Hepatocyte (in vitro differentiated cells): Measurements from ENCODE around the gene IFNL4. TPM values are rescaled to one million over a fixed set of nuclear protein-coding genes. Genes with fewer than 3 reads are reported as not detected.
"Not testable (repeated sequence)": the region's sequence is repeated elsewhere in the genome, so short reads cannot be mapped to it uniquely, and the experiment has no call there.

Source experiments
- DNase-seq: peaks from one replicate; pipeline ENCODE4 v3.0.0-alpha.2; 2016; ENCODE audit warnings: low spot score
- H2AFZ ChIP-seq: fragments of 200-600 bp; sonication (generic); 2 replicates; pipeline ENCODE4 v1.6.0; 2016; ENCODE audit warnings: antibody characterized with exemption, mild to moderate bottlenecking
- H3K27ac ChIP-seq: fragments of 200-600 bp; sonication (generic); 2 replicates; pipeline ENCODE4 v1.5.1; 2016; ENCODE audit warnings: mild to moderate bottlenecking
- H3K27me3 ChIP-seq: fragments of 200-600 bp; sonication (generic); 2 replicates; pipeline ENCODE4 v1.6.1; 2016
- H3K36me3 ChIP-seq: fragments of 200-600 bp; sonication (generic); replicated peaks from 2 replicates; pipeline ENCODE4 v1.5.1; 2016; ENCODE audit warnings: low read depth; ENCODE audit not compliant: insufficient read depth
- H3K4me1 ChIP-seq: fragments of 200-600 bp; sonication (generic); 2 replicates; pipeline ENCODE4 v1.5.1; 2016; ENCODE audit warnings: mild to moderate bottlenecking, moderate library complexity; ENCODE audit not compliant: insufficient read depth
- H3K4me2 ChIP-seq: fragments of 200-600 bp; sonication (generic); 2 replicates; pipeline ENCODE4 v1.6.0; 2016
- H3K4me3 ChIP-seq: fragments of 200-600 bp; sonication (generic); 2 replicates; pipeline ENCODE4 v1.5.1; 2016; ENCODE audit warnings: mild to moderate bottlenecking
- H3K79me2 ChIP-seq: fragments of 200-600 bp; sonication (generic); 2 replicates; pipeline ENCODE4 v1.6.0; 2017; ENCODE audit warnings: mild to moderate bottlenecking
- H3K9me2 ChIP-seq: fragments of 200-600 bp; sonication (generic); replicated peaks from 2 replicates; pipeline ENCODE4 v1.6.0; 2017; ENCODE audit warnings: mild to moderate bottlenecking; ENCODE audit not compliant: insufficient read depth
- H3K9me3 ChIP-seq: fragments of 200-600 bp; sonication (generic); 2 replicates; pipeline ENCODE4 v1.5.1; 2016; ENCODE audit warnings: low read depth, mild to moderate bottlenecking
- H4K20me1 ChIP-seq: fragments of 200-600 bp; sonication (generic); 2 replicates; pipeline ENCODE4 v1.6.0; 2016; ENCODE audit warnings: mild to moderate bottlenecking; ENCODE audit not compliant: insufficient read depth, poor library complexity, severe bottlenecking
- EZH2 ChIP-seq: fragments of 200-600 bp; sonication (generic); IDR thresholded peaks from 2 replicates; pipeline ENCODE4 v1.6.1; 2016; ENCODE audit warnings: antibody characterized with exemption, mild to moderate bottlenecking, borderline replicate concordance
- EZH2phosphoT487 ChIP-seq: fragments of 200-600 bp; sonication (generic); IDR thresholded peaks from one replicate; pipeline ENCODE4 v1.6.1; 2018; ENCODE audit warnings: antibody characterized with exemption, mild to moderate bottlenecking, low read depth, moderate library complexity; ENCODE audit not compliant: unreplicated experiment, severe bottlenecking
- WGBS: methylation state at CpG from one replicate; pipeline ENCODE4 v1.1.6; 2016; ENCODE audit warnings: low lambda C conversion rate; ENCODE audit errors: missing lambda C conversion rate; 5-methylcytosine and 5-hydroxymethylcytosine counted together
- polyA plus RNA-seq: library from polyadenylated mRNA; unstranded; fragments of >200 nt; fragmentation: Nextera tagmentation; extraction: Ambion mirVana; gene quantifications from 2 replicates; pipeline ENCODE4 v1.2.1, GENCODE V29; 2016
- total RNA-seq: library from RNA; depleted of rRNA; stranded (reverse); fragments of >200 nt; gene quantifications from 2 replicates; pipeline ENCODE4 v1.2.3, GENCODE V29; 2014
- TF ChIP-seq, protein P1 (sequence below): fragments of 200-600 bp; sonication (generic); IDR thresholded peaks from 2 replicates; pipeline ENCODE4 v1.5.1; 2016; ENCODE audit warnings: antibody characterized with exemption, mild to moderate bottlenecking; ENCODE audit not compliant: poor library complexity

The IFNL4 gene
- total and polyA plus RNA-seq, 2 experiments from 2014 or later = not detected

DNA sequence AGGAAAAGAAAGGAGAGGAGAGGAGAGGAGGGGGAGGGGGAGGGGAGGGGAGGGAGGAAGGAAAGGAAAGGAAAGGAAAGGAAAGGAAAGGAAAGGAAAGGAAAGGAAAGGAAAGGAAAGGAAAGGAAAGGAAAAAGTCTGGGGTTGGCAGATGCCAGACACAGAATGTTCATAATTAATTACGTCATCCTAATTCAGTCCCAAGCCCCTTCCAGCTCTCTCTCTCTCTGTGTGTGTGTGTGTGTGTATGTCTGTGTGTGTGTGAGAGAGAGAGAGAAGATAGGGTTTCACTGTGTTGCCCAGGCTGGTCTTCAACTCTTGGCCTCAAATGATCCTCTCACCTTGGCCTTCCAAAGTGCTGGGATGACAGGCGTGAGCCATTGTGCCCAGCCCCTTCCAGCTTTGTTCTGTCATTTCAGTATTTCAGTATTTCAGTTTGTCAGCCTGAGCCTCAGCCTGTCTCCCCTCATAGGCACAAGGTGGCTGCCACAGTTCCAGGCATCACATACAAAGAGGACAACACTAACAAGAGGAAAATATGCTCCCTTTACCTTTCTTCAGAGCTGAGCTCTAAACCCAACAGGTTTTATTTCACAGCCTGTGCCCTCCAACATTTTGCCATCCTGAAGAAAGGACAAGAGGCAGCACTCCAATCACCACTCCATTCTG, 18.4 kb downstream of the IFNL4 start:
- Histone ChIP-seq H3K27ac (no peak overlapping the region), H3K79me2 (no peaks in the 10 kb centered on the region), H3K36me3 (no peaks in the 10 kb centered on the region), H3K9me2 (no peaks in the 10 kb centered on the region), H2AFZ (no peak overlapping the region), H3K27me3 (peaks cover 8% of the 10 kb centered on the region), H3K4me1 (no peaks in the 10 kb centered on the region), H3K4me3 (no peak overlapping the region), H3K9me3 (no peaks in the 10 kb centered on the region), H3K4me2 (no peak overlapping the region), H4K20me1 (no peaks in the 10 kb centered on the region)
- WGBS = 92% methylated on average over 2 of the region's 2 CpGs
- no peak for DNase-seq
- TF ChIP-seq, protein P1, sequence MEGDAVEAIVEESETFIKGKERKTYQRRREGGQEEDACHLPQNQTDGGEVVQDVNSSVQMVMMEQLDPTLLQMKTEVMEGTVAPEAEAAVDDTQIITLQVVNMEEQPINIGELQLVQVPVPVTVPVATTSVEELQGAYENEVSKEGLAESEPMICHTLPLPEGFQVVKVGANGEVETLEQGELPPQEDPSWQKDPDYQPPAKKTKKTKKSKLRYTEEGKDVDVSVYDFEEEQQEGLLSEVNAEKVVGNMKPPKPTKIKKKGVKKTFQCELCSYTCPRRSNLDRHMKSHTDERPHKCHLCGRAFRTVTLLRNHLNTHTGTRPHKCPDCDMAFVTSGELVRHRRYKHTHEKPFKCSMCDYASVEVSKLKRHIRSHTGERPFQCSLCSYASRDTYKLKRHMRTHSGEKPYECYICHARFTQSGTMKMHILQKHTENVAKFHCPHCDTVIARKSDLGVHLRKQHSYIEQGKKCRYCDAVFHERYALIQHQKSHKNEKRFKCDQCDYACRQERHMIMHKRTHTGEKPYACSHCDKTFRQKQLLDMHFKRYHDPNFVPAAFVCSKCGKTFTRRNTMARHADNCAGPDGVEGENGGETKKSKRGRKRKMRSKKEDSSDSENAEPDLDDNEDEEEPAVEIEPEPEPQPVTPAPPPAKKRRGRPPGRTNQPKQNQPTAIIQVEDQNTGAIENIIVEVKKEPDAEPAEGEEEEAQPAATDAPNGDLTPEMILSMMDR = no peak
- TF ChIP-seq EZH2phosphoT487 = no peak
- no peak for TF ChIP-seq EZH2

DNA sequence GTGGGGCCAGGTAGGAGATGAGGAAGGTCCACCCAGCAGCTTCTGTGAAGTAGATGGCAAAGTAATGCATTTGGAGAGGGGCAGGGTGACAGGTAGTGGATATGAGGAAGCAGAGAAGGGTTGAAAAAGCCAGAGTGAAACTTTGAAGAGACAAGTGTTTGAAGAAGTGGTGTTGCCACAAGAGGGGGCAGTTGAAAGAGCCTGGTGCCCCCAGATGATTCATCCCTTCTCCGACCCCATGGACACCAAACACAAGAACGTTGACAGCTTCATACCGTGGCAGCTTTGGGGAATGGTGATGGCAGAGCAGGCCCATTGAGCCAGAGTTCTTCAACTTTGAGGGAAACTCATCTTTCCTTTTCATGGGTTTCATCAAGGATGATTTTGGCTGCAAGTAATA, 23.7 kb downstream of the IFNL4 start:
- Histone ChIP-seq H3K9me2 (no peaks in the 10 kb centered on the region), H3K9me3 (no peaks in the 10 kb centered on the region), H3K4me1 (no peaks in the 10 kb centered on the region), H2AFZ (no peak overlapping the region), H3K36me3 (no peaks in the 10 kb centered on the region), H3K4me3 (no peak overlapping the region), H4K20me1 (no peaks in the 10 kb centered on the region), H3K27ac (no peak overlapping the region), H3K4me2 (no peak overlapping the region), H3K27me3 (peaks cover 4% of the 10 kb centered on the region), H3K79me2 (no peaks in the 10 kb centered on the region)
- TF ChIP-seq, protein P1 = no peak
- TF ChIP-seq EZH2 (no peak), EZH2phosphoT487 (no peak)
- 25% methylated on average over 3 of the region's 3 CpGs for WGBS
- DNase-seq = no peak

- WGBS = 20% methylated on average over 4 of the region's 4 CpGs
- peaks cover 4% of the 10 kb centered on the region for H3K27me3 ChIP-seq
- no peaks in the 10 kb centered on the region for H3K9me2 ChIP-seq
- no peaks in the 10 kb centered on the region for H3K9me3 ChIP-seq
- H3K36me3 ChIP-seq = no peaks in the 10 kb centered on the region
- no peak overlapping the region for H3K27ac ChIP-seq
- TF ChIP-seq, protein P1 = no peak
- TF ChIP-seq EZH2phosphoT487 (no peak), EZH2 (no peak)
- no peak overlapping the region for H2AFZ ChIP-seq
- DNase-seq = peak; percentile 65
- H3K79me2 ChIP-seq = no peaks in the 10 kb centered on the region
- no peak overlapping the region for H3K4me3 ChIP-seq
- no peaks in the 10 kb centered on the region for H3K4me1 ChIP-seq
- H3K4me2 ChIP-seq = no peak overlapping the region
- H4K20me1 ChIP-seq = no peaks in the 10 kb centered on the region
Measured at GRCh38 chr19:39223703-39224279, 24.9 kb downstream of the IFNL4 start.

GRCh38 chr19:39219108-39219507, 29.5 kb downstream of the IFNL4 start:
- not testable (repeated sequence) for H3K27me3 ChIP-seq, H4K20me1 ChIP-seq, H3K4me1 ChIP-seq, H3K4me3 ChIP-seq, H3K79me2 ChIP-seq, H3K9me2 ChIP-seq, H2AFZ ChIP-seq, H3K27ac ChIP-seq, DNase-seq, H3K9me3 ChIP-seq, H3K4me2 ChIP-seq, H3K36me3 ChIP-seq
- WGBS = 78% methylated on average over 10 of the region's 10 CpGs
